Measurements from ENCODE around the gene HELT.

GRCh38 chr4:184969610-184970009 lies 48.7 kb upstream of the HELT start:
- TF ChIP-seq MXI1 (IDR thresholded peaks at IDR 0.05; ENCODE audit: low read depth, low read length): no peak
- no peak for TF ChIP-seq HDAC2 (IDR thresholded peaks at IDR 0.05)
- TF ChIP-seq PRDM15 (CRISPR knock-in tag; IDR thresholded peaks at IDR 0.05): no peak

All from GM12878 (cell line).